NCI-H1105 treated with DMSO at 0.1 percent for 48 hours (cell line): ENCODE measurements around the gene OR1B1.
"Not testable (repeated sequence)": the region's sequence is repeated elsewhere in the genome, so short reads cannot be mapped to it uniquely, and the experiment has no call there.

Experiments
- DNase-seq: peaks from one replicate; lab custom pipeline; 2025; lab: John Stamatoyannopoulos, UW

The OR1B1 gene

DNA sequence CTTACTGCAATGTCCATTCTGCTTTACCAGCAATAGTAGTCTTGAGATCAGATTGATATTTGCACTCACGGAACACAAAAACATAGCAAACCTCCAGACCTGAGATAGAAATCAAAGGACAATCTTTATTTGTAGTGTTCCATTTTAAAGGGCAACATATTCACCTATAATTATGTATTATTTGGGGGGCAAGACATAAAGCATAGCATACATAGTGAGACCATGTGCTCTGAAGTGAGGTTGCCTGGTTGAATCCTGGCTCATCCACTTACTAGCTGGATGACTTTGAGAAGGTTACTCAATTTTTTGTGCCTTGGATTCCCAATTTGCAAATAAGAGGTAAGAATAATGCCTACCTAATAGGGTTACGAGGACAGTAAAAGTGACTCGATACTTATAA lies at the start of gene OR1B1:
Gene OR1B1 (minus strand): TSS at position 101 of the 400 bp plus-strand sequence.
- DNase-seq: no peak

DNA sequence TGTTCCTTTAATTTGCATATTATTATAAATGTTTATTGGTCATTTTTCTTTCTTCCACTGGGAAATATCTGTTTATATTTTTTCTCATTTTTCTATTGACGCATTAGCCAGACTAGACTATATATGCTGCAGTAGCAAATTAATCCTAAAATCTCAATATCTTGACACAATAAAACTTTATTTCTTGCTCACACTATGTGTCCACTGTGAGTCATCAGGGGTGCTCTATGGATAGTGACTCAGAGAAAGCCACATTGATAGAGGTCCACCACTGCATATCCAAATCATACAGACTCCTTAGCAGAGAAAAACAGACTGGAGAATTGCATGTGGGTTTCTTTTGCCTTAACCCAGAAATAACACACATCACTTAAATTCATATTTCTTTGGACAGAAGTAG lies 38.3 kb upstream of the OR1B1 start:
- no peak for DNase-seq

DNA sequence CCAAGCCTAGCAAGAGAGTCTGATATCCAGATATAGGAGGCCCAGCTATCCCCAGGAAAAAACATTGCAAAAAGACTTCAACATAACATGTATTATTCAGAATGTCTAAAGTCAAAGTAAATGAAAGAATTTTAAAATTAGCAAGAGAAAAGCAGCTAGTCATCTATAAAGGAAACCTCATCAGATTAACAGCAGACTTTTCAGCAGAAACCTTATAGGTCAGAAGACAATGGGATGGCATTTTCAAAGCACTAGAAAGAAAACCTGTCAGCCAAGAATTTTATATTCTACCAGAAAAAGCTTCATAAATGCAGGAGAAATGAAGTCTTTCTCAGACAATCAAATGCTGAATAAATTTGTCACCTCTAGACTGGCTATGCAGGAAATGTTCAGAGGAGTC lies 27.4 kb upstream of the OR1B1 start:
- no peak for DNase-seq

DNA sequence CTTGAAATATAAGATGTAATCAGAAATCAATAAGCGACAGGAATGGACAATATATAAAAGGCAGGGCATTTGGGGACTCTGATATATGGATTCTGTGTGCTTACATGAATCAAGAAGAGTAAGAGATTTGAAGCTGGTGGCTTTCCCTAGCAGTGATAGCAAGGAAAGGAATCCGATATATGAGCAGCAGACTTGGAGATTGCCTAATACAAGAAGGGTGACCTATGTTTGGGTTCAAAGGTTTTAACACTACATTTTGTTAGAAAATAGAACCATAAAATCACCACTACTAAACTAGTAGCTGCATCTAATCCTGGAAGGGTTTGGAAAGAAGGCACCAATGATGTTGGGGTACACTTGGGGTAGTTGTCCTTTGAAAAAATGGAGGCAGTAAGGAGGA lies 15.1 kb upstream of the OR1B1 start:
- no peak for DNase-seq

DNA sequence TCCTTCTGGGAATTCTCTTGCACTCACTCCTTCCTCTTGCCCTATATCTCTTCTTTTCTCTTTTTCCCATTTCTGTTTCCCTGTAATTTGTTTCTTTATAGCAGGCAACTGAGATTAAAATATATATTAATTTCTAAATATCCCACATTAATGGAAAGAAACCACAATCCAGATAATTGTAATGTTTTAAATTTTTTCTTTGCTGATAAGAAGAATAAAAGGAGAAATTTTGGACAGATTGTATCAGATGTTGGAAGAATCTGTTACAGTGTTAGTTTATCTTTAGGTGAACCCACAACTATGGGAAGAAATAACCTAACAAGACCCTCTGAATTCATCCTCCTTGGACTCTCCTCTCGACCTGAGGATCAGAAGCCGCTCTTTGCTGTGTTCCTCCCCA lies 4.0 kb upstream of the OR1B1 start, which contains the start of gene OR1L1:
Gene OR1L1 (plus strand): TSS at position 301 of the 400 bp plus-strand sequence. CDS start 0 bp downstream, at position 301.
- no peak for DNase-seq

DNA sequence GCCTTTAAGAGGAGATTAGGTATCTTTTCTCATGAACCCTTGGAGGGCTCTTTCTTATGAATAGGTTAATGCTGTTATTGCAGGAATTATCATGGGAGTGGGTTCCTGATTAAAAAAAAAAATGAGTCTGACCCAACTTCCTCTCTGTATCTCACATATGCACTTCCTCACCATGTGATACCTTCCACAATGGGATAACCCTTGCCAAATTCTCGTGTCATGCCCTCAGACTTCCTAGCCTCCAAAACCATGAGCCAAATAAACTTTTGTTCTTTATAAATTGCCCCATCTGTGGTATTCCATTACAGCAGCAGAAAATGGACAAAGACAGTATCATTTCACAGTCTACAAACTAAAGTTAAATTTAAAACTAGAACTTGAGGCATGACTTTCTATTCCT lies 1.0 kb downstream of the OR1B1 start:
- DNase-seq: no peak

DNA sequence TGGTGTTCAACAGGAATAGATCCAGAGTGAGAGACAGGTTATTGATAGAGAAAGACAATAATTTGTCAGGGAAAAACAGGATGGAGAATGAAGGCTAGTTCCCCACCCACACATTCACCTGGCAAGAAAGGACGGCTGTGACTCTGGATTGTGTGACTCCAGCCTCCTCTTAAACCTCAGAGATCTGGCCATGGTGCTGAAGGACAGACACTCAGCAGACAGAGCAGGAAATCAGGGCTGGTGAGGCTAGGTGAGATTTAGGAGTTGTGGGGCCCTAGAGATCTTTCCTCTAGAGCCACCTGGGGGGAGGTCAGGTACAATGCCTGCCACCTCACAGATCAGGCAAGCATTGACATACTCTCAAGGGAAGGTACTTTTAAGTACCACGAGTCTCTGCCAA lies 15.2 kb downstream of the OR1B1 start:
- DNase-seq: no peak

DNA sequence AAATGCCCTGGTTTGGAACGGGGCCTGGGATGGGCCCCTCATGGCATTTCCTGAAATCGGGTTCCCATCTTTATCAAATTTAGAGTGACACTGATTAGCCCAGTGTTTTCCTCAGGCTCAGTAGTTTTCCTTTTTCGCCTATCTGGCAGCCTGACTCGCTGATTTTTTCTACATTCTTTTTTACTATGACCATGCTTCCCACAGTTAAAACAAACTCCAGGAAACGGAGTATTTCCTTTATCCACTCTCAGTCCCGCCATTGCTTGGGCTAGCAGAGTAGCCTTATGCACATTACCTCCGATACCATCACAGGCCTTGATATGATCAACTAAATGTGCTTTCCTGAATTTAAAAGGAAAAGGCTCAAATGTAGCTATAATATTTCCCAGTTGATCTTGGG lies 37.4 kb downstream of the OR1B1 start:
- DNase-seq: no peak

DNA sequence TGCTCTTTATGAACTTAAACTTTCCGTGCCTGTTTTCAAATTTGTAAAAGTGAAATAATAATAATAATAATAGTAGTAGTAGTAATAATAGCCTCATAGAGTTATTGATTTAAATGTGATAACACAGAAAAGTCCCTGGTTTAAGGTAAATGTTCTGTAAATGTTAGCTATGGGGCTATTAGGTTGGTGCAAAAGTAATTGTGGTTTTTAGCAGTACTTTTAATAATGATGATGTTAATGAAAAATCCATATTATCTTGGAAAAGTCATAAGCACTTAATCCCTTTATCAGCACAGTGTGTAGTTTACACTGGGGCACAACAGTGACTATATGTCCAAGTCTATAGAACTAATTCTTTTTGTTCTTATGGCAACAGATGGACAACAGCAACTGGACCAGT lies 43.1 kb downstream of the OR1B1 start, which contains the start of gene OR1Q1:
Gene OR1Q1 (plus strand): TSS at position 377 of the 400 bp plus-strand sequence. CDS start 0 bp downstream, at position 377.
- DNase-seq: no peak

DNA sequence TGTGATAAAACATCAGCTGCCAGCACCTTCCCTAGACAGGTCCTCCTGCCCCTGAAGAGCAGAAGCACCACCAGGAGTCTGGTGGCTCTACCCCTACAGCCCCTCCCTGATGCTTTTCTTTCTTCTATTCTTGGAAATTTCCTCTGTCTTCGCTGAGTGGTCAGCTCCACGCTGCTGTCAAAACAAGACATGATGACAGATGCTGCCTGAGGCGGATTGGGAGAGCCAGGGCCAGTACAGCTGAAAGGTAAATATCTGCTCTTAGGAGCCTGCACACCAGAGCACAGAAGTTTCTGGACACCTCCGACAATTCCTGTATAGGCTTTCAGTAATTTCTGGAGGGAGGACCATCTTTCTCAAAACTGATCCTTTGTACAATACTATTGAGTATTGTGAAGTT lies 47.6 kb downstream of the OR1B1 start:
- no peak for DNase-seq

DNA sequence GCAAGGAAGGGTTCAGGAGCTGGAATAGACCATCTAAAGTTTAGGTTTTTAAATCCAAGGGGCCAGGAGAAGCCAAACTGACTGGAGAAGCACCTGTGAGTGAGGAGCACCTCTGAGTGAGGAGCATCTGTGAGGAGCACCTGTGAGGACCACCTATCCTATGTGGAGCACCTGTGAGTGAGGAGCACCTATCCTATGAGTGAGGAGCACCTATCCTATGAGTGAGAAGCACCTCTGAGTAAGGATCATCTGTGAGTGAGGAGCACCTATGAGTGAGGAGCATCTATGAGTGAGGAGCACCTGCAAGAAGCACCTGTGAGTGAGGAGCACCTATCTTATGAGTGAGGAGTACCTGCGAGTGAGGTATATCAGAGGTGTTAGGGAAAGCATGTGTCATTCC lies 50.8 kb downstream of the OR1B1 start:
- DNase-seq: no peak

DNA sequence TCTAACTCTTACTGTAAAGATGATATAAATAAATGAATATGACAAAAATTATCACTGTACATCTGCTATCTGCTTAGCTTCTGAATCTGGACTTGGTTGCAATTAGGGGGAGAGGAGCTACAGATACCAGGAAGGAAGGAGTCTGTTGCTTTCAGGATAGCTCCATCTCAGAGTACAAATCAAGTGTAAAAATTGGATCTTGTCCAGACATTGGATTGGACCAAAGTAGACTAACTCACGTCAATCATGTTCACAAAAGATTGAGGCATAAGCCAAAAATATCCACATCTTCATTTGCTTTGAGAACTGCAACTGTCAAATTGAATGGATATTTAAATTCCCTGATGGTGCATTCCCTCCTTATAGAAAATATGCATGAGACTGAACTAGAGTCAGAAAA lies 51.7 kb downstream of the OR1B1 start:
- no peak for DNase-seq

DNA sequence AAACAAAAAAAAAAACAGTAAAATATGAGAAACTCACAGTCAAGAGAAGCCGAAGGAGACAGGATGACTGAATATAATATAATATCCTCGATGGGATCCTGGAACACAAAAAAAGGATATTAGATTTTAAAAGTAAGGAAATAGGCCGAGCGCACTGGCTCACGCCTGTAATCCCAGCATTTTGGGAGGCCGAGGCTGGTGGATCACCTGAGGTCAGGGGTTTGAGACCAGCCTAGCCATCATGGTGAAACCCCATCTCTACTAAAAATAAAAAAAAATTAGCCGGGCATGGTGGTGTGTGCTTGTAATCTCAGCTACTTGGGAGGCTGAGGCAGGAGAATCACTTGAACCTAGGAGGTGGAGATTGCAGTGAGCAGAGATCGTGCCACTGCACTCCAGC lies 74.1 kb downstream of the OR1B1 start, which contains the start of gene OR1L8:
Gene OR1L8 (minus strand): TSS at position 101 of the 400 bp plus-strand sequence. CDS start 14,907 bp downstream, outside the sequence.
- not testable (repeated sequence) for DNase-seq

DNA sequence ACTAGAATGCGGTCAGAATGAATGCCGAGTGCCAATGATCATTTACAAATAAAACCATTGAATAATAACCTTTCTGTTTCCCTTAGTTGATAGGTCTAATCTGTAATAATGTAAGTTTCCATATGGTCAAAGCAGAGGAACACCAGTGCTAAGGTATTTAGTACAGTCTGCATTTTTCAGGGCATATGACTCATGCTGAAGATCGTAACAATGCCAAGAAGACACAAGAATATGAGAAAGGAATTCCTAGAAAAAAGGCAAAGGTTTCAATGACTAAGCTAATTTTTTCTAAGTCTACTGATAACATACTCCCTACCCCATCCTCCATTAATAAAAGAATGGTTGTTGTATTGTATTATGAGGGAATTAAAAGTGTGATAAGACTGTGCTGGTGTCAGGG lies 77.1 kb downstream of the OR1B1 start:
- no peak for DNase-seq

DNA sequence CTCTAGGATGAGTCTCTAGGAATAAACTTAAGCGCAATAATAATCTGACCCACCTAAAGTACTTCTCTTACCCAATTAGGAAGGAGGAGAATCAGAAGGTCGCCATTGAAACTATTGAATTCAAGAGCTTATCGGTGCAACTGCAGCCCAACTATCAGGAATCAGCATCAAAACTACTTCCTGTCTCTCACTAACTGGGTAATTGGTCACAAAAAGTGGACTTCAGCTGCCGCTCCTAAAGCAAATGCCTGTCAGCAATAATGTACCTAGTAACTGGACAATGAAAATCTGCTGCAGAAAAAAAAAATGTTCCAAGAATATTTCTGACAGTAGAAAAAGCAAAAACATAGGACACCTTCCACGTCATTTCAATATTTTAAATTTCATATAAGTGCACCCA lies 77.6 kb downstream of the OR1B1 start:
- DNase-seq: no peak
